Stimulated activated CD4-positive, alpha-beta T cell treated with anti-CD3 and anti-CD28 coated beads, Interleukin-12 subunit alpha, Interleukin-12 subunit beta, amount 100 ng/mL, for 4 hours (primary cell): Measurements from ENCODE around the gene SH3BP1.
"Not testable (repeated sequence)": the region's sequence is repeated elsewhere in the genome, so short reads cannot be mapped to it uniquely, and the experiment has no call there.

Experiments used
- DNase-seq: peaks from one replicate; pipeline ENCODE4 v3.0.0-alpha.2; 2020

The SH3BP1 gene

DNA sequence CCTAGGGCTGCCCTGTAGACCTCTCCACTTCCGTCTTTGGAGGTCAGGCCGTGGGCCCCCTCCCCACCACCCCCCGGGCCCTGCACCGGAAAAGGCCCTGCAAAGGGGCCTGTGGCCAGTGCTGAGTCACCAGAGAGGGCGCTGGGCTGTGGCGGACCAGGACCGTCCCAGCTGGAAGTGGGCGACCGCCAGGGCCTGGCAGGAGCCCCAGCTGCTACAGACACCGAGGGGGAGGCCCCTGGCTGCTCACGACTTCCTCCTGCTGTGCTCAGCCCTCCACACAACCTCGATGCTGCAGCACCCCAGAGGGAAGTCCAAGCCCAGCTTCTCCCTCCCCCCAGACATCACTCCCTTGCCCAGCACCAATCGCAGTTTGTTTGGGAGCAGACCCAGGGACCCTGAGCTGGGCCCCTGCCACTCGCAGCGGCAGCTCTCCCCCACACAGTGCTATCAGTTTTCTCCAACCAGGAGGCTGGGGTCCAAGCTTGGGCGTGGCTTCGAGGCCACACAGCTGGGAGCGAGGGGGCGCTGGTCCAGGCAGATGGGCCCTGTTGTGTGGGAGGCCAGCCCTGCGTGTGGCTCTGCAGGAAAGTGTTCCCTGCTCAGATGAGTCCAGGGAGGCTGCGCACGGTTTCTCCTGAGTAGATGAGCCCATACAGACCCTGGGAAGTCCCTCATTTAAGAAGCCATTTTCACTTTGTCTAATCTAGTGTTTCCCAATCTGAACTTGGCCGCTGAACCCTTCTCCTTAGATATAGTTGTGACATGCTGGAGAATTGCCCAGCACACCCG, 5.6 kb upstream of the SH3BP1 start:
- peak; percentile 43 for DNase-seq

- no peak for DNase-seq
These were observed 5.0 kb upstream of the SH3BP1 start for GRCh38 chr22:37634417-37634924.

- no peak for DNase-seq
These were observed 4.3 kb upstream of the SH3BP1 start for GRCh38 chr22:37635157-37635556.

GRCh38 chr22:37636186-37636948, 3.1 kb upstream of the SH3BP1 start:
- no peak for DNase-seq

GRCh38 chr22:37636949-37637273, 2.6 kb upstream of the SH3BP1 start:
- no peak for DNase-seq

GRCh38 chr22:37638391-37639069, 939 bp upstream of the SH3BP1 start:
- DNase-seq = no peak

DNA sequence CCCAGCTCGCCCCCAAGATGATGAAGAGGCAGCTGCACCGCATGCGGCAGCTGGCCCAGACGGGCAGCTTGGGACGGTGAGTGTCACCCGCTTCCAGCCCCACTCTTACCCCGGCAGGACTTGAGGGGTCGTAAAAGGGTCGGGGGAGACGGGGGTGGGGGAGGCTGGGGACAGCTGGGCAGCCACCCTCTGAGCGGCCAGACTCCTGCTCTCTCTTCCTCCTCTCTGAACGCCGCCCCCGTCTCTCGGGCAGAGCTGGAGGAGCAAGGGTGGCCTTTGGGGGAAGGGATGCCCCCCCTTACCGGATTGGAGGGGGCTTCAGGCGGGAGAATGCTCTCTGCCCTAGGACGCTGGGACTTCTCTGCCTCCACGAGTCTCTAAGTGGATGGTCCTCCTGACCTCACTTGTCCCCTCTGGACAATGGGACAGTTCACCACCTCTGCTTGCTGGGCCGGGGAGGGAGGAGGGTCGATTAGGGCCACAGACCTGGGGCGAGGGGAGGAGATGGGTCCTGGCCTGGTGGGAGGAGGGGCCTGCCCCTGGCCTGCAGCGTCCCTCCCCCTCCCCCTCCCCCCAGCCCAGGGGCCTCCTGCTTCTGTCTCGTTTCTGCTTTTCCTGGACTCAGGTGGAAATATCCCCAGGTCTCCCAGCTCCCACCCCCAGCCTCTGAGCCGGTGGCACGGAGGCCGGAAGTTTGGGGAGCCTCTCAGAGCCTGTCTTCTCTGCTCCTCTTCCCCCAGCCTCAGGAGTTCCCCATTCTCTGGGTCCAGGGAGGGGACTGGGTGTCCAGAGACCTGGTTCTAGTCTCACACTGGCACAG, 512 bp downstream of the SH3BP1 start:
- DNase-seq = no peak

- no peak for DNase-seq
These were observed 1.4 kb downstream of the SH3BP1 start for GRCh38 chr22:37640591-37641560.

GRCh38 chr22:37641561-37641949, 2.1 kb downstream of the SH3BP1 start:
- DNase-seq = no peak

- DNase-seq = peak; percentile 89
These were observed 3.9 kb downstream of the SH3BP1 start for GRCh38 chr22:37643225-37643847.

DNA sequence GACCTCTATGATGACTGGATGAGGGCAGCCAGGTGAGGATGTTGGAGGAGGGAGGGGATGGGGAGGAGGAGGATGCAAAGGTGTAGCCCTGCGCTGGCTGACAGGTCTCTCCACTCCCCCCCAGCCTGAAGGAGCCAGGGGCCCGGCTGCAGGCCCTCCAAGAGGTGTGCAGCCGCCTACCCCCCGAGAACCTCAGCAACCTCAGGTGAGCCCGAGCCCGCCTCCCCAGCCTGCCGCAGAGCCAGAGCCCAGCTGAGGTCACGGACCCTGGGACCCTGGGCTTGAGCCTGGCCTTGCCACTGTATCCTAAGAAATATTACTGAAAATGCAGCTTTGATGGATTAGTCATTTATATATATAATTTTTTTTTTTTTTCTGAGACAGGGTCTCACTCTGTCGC, 7.8 kb downstream of the SH3BP1 start:
- no peak for DNase-seq

GRCh38 chr22:37647928-37648327, 8.5 kb downstream of the SH3BP1 start:
- DNase-seq = no peak

GRCh38 chr22:37650463-37651136, 11.1 kb downstream of the SH3BP1 start:
- DNase-seq = no peak

DNA sequence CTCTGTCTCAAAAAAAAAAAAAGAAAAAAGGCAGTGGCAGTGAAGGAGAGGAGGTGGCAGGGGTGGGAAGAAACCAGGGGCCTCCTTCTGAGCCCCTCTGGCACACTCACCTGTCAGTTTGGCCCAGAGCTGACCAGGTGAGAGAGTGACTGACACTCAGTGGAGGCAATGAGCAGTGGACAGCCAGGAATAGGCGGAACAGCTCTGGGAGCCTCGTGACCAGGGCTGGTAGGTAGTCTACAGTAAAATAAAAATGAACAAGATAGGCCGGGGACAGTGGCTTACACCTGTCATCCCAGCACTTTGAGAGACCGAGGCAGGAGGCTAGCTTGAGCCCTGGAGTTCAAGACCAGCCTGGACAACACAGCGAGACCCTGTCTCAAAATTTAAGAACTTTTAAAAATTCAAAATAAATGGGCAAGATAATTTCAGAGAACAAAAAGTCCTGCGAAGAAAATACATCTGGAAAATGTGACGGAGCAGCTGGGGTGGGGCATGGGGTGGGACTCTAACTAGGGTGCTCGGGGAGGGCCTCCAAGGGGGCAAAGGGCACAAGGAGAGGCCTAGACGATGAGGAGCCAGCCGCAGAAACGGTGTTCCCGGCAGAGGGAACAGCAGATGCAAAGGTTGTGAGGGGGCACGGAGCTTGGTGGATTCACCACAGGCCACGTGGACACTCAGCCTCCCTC, 15.2 kb downstream of the SH3BP1 start:
- DNase-seq = no peak

- no peak for DNase-seq
These were observed 15.7 kb downstream of the SH3BP1 start for GRCh38 chr22:37655252-37655563.

DNA sequence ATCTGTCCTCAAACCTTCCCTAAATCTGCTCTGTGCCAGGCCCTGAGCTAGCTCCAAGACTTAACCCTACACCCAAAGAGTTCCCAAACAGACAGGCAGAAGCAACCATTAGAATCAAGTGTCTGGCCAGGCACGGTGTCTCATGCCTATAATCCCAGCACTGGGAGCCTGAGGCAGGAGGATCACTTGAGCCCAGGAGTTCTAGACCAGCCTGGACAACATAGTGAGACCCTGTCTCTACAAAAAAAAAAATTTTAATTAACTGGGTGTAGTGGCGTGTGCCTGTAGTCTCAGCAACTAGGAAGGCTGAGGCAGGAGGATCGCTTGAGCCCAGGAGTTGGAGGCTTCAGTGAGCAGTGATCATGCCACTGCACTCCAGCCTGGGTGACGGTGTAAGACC, 17.1 kb downstream of the SH3BP1 start:
- DNase-seq = not testable (repeated sequence)

DNA sequence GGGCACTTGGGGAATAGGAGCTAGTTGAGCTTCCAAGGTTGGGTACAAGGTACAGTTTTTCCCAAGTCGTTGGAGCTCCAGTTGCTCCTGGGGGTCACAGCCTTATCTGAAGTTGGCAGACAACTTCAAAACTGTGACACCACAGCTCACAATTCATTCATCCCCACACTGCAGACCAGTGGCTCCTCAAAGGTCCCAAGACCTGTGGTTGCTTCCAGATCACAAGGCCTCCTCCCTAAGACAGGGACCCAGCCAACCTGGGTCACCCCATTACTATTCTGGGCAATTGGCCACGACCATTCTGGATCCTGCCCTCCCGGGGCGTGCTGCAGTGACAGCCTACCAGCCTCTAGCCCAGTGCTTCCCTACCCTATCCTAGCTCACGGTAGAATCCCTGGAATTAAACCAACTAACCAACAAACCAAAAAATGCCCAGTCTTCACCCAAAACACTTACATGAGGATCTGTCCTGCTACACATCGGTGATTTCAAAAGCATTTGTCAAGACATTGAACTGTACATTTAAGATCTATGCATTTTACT, 18.2 kb downstream of the SH3BP1 start:
- no peak for DNase-seq

DNA sequence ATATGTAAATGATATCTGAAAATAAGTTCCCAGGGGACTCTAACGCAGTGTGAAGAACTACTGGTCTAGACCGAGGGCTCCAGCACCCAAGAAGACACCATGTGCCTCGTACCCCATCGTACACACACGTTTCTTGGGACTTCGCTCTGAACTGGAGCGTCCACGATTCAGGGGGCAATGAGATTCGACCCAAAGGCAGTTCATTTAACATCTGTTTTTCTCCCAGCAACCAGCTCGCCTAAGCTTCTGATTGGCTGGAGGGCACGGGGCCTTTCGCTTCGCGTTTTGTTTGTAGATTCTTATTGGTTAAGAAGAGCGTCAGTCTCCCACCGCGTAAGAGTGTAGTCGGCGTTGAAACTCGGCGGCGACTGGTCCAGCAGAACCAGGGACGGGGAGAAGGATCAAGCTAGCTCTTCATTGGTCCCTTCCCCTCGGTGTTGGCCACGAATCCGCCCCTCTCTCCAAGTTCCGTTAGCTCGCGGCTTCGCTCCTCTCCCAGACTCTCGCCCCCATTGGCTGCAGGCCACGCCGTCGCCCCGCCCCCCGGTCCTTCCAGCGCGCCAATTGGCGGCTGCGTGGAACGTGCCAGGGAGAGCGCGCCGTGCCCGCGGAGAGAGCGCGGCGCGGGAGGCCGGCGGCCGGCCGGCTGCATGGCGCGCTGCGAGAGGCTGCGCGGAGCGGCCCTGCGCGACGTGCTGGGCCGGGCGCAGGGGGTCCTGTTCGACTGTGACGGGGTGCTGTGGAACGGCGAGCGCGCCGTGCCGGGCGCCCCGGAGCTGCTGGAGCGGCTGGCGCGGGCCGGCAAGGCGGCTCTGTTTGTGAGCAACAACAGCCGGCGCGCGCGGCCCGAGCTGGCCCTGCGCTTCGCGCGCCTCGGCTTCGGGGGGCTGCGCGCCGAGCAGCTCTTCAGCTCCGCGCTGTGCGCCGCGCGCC, 18.9 kb downstream of the SH3BP1 start, which contains the start of gene PDXP:
Gene PDXP (plus strand): TSS at position 591 of the 933 bp plus-strand sequence. CDS start 60 bp downstream, at position 651.
- DNase-seq = peak; percentile 99
